ENCODE results near the gene SRRM3.
"Not testable (repeated sequence)": the region's sequence is repeated elsewhere in the genome, so short reads cannot be mapped to it uniquely, and the experiment has no call there.

SRRM3 gene

DNA sequence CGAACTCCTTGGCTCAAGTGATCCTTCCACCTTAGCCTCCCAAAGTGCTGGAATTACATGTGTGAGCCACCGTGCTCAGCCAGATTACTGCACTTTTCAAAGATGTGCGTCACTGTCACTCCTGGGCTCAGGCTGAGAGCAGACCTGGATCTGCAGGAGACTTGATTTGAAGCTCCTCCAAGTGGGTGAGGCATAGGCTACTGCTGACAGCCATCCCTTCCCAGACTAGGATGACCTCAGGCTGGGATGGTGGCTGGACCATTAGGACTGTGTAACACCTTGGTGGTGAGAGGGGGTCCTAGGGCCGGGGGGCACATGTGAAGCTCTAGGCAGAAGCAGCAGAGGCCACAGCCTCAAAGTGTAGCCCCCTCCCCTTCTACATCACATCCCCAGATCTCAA lies 8.2 kb upstream of the SRRM3 start:
- DNase-seq: no peak

DNA sequence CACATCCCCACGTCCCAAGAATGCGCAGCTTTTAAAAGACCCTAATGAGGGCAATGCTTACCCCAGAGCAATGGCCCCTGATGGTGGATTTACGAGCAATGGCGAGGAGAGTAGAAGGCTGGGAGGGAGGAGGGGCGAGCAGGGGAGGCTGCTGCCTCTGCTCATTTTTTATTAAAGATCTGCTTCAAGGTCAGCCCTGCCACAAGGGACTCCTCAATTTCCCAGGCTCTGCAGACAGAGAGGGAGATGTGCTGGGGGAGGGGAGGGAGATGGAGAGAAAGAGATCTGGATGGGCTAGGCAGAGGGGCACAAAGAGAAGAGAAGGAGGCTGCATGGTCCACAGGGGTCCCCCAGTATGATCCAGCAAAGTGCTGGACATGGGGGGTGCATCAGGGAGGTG lies 7.8 kb upstream of the SRRM3 start:
- no peak for DNase-seq

DNA sequence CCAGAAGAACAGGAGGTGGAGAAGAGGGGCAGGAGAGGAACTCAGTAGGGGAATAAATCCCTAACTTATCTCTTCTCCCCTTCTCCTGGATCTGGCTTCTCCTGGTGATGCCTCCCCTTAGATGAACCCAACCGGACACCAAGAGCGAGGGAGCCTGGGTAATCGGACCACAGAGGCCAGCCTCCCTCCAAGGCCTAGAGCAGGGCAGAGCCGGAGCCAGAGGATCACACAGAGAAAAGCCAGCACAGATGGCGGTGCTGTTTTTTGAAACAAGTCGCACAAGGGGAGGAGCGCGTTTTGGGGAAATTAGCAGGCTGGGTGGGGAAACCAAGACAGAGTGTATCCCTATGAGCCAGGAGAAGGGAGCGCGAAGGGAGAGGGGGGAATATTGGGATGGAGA lies 4.9 kb upstream of the SRRM3 start:
- no peak for DNase-seq

DNA sequence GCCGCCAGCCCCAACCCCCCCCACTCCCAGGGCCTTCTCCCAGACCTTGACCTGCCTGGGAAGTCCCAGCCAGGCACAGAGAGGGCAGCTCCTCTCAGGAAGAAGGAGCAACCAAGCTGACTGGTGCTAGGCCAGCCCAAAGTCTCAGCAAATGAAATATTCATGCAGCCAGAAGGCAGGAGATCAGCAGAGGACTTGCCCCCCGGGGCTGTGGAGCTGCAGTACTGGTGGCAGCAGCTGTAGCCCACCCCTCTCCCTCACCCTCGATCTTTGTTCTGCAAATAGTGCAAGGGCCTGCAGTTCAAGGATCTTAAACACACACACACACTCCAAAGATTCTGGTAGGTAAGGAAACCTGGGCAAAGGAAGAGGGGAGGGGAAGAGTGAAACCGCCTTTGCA lies 3.5 kb upstream of the SRRM3 start:
- DNase-seq: no peak

DNA sequence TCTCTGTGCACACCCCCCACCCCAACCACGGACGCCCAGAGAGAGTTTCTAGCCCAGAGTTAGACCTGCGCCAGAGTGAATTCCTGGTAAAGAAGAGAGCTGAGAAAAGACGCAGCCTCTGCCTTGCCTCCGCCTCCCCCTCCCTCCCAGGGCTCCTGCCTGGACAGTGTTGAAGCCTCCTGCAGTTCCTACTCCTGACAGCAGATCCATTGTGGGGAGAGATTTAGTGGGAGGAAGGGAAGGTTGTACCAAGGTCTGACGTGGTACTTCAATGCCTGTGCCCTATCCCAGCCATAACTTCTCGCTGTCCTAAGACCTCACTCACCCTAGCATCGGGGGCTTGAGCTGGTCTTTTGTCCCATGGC lies 952 bp downstream of the SRRM3 start:
- DNase-seq: no peak

DNA sequence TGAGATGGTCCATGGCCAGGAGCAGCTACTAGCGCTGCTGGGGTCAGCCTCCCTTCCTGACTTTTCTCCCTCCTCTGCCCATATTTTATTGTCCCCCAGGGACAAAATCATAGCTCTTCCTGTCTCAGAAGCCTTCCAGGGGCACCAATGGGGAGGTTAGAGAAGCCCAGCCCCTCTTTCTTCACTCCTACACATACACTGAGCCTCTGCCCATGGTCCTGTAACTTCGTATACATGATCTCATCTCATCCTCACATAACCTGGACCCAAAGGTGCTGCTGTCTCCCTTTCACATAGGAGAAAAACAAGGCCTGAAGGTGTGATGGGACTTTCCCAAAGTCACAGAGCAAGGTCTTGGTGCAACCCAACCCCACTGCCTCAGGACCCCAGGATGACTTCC lies 2.5 kb downstream of the SRRM3 start:
- DNase-seq: no peak

DNA sequence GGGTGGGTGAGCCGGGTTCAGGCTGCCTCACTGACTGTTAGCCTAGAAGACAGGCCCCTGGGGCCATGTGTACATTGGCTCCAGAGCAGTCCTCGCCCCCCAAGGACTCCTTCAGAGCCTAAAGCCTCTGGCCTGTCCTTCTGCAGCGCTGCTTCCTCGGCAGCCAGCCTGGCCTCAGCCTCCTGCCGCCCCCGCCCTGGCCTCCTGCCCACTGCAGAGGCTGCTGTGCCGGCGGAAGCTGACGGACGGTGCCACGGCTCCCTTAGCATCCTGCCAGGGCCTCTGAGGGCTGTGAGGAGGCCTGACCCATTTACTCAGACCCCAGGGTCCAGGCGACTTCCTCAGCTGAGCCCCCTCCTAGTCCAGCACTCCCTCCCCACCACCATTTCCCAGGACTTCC lies 4.9 kb downstream of the SRRM3 start:
- DNase-seq: no peak

DNA sequence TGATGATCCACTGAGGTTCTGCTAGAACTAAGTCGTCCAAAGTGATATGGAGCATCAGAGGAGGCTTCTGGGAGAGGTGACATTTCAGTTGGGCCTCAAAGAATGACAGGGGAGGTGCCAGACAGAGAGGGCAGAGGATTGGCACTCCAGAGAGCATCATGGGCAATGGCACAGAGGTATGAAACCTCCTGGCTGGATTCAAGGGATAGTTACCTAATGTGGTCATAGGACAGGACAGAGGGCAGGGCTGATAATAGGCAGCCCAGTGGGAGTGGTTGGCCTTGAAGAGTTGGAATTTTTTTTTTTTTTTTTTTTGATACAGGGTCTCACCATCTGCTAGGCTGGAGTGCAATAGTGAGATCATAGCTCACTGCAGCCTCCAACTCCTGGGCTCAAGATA lies 7.6 kb downstream of the SRRM3 start:
- DNase-seq: no peak

DNA sequence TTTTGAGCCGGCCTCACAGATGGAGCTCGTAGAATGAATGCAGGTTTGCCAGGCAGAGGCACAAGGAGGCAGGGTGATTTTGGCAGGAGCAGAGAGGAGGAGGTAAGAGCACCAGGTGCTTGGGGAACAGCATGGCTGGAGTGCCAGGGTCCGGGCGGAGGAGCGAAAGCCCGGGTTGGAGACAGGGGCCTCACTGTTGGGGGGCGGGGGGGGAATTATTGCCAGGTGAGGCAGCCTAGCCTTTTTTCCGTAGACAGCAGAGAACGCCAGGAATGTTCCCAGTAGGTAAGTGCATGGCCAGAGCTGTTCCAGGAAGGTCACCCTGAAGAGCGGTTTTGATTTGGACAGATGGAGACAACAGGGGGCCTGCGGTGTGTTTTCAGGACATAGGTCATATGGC lies 9.5 kb downstream of the SRRM3 start:
- no peak for DNase-seq

DNA sequence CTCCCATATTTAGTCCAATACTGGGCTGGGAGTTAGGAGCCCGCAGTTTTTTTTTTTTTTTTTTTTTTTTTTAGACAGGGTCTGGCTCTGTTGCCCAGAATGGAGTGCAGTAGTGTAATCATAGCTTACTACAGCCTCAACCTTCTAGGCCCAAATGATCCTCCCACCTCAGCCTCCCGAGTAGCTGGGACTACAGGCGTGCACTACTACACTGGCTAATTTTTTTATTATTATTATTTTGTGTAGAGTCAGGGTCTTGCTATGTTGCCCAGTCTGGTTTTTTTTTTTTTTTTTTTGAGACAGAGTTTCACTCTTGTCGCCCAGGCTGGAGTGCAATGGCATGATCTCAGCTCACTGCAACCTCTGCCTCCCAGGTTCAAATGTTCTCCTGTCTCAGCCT lies 13.7 kb downstream of the SRRM3 start:
- DNase-seq: not testable (repeated sequence)

DNA sequence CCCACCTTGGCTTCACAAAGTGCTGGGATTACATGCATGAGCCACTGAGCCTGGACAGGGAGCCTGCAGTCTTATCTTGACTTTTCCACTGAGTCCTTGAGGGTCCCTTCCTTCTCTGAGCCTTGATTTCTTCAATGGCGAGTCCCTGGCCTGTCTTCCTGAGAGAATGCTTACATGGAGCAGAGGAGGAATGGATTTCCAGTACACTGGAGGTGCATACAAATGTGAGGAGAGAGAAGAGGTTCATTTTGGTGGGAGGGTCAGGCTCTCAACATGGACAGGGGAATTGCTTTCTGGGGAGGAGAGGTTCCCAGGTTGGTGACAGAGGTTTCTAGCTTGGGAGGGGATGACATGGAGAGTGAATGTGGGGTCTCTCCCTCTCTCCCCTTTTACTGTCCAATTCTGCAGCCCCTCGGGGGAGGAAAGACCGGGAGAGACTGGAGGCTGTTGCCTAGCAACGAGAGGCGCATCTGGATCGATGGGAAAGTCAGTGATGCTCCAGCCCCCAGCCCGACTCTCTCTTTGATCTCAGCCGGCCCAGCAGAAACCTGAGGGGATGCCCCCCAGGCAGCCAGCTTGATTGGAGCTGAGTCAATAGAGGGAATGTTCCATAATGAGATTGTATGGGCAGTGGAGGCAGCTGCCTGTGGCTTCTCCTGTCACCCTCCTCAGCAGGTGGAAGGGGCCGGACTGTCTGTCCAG lies 14.8 kb downstream of the SRRM3 start:
- no peak for DNase-seq

DNA sequence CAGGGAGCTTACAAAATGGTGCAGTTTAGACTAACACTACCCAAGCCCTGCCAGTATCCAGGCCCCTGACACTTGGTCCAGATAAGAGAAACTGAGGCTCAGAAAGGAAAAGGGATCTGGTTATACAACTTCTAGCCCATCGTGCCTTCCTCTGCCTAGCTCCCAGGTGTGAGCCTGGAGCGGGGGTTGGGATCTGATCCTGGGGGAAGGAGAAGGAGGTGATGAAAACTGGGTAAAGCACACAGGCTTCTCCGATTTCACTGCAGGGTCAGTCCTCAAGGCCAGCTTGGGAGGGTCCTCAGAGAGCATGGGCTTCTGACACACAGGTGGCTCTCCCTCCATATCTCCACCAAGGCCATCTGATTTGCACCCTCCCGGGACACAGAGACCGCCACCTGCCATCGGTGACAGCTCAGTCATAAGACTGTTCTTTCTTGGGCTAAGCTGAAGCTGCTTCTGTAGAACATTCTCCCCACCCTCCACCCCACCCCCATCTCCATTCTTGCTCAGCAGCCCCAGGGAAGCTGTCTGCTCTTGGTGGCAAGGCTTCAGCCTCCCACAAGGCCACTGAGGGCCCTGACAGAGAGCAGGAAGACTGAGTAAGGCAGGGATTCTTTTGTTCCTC lies 16.4 kb downstream of the SRRM3 start:
- no peak for DNase-seq

DNA sequence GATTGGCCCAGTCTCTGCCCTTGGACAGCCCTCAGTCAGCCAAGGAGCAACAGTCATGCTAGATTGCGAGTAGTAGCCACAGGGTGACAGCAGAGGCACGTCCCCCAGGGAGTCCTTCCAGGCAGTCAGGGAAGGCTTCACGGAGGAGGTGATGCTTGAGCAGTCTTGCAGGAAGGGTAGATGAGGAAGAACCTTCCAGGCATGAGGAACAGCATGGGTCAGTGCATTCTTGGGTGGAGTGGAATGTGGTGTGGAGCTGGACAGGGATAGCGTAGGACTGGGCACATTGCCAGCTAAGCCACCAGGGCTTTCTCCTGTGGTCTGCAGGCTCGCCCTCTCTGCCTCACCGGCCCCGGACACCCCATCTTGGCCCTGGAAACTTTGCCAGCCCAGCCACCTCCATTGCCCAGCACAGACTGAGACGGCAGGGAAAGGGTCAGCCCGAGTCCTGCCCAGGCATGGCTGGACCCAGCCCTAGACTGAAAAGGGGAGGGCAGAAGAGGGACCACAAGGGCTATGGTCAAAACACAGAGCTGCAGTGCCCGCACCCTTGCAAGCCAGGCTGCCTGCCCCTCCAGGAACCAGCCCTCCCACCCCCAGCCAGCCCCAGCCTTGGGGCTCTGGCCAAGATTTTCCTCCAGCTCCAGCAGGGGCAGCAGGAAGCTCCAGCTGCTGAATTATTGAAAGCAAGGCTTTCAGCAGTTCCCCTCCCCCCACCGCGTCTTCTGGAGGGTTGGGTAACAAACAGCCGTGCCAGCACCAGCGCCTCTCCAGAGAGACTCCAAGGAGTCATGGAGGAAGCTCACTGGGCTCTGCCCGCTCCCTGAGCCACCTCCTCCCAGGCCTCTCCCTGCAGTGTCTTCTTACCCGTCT lies 18.7 kb downstream of the SRRM3 start:
- DNase-seq: no peak

DNA sequence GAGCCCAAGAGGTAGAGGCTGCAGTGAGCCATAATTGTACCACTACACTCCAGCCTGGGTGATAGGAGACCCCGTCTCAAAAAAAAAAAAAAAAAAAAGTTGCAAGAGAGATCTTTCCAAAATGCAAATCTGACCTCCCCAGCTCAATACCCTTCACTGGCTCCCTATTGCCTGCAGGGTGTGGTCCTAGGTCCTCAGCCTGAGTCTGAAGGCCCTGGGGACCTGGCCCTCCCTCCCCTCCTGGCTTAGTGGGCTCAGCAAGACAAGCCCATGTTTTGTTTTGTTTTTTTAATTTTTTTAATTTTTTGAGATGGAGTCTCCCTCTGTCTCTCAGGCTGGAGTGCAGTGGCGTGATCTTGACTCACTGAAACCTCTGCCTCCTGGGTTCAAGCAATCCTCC lies 20.6 kb downstream of the SRRM3 start:
- no peak for DNase-seq

DNA sequence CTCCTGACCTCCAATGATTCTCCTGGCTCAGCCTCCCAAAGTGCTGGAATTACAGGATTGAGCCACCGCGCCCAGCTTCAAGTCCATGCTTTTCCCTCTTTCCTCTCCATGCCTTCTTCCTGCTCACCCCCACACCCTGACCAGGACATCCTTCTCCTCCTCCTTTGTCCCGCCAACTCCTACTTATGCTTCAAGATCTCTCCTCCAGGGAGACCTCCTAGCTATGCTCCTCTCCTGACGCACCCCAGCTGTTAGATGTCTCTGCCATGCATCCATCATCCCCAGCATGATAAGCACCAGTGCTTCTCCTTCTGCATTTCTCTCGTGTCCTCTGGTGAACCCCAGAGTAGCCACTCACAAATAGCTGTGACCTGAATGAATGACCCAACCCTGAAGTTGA lies 21.1 kb downstream of the SRRM3 start:
- DNase-seq: no peak

DNA sequence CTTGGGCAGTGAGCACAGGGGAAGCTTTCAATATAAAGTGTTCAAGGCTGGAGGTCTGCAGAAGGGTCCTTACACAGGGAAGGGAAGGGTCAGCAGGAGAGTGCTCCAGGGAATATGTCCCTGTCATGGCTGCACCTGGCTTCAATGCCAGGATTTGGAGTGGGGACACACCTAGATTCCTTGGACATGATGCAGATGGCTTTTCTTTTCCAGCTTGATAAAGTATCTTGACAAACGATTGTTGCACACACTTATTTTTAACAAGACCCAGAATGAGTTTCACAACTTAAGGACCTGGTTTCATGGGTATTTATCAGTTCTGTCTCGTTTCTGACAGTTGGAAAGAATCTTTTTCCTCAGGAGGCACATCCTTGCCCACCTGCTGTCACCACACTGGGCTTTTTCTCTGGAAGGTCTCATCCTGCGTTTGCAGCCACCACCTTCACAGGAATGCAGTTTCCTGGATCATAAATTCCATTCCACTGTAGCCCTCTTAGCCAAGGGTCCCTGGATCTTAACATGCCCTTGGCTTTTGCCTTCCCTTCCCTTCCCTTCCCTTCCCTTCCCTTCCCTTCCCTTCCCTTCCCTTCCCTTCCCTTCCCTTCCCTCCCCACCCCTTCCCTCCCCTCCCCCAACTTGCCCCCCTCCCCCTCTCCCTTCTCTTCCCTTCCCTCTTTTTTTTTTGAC lies 21.7 kb downstream of the SRRM3 start:
- DNase-seq: no peak

DNA sequence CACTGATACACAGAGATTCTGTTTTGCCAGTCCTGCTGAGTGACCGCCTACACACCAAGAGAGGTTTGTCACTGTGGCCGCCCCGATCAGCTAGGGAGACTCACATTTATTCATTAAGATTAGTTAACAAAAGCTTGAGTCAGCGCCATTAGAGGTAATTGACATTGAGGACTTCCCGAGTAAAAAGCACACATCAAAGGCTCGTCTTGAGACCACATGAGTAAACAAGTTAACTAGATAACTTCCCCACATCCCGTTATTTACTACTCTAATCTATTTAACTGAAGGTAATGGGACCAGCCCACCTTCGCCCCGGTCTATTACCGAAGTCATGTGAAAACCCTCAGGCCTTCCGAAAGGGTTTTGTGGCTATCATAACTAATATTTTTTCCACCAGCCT lies 23.0 kb downstream of the SRRM3 start:
- no peak for DNase-seq

DNA sequence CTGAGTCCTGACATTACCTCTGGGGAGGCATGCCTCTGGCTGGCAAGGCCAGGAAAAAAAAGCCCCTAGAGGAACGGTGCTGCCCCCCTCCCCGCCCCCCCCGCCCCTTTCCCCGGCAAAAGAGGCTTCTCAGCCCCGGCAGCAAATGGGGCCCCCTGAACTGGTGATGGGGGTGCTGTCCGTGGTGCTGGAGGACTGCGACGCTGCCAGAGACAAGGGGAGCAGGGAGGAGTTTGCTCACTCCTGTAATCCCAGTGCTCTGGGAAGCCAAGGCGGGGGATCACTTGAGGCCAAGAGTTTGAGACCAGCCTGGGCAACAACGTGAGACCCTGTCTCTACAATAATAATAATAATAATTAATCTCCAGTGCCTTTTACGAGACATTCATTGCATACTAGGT lies 23.7 kb downstream of the SRRM3 start:
- DNase-seq: peak; percentile 25

DNA sequence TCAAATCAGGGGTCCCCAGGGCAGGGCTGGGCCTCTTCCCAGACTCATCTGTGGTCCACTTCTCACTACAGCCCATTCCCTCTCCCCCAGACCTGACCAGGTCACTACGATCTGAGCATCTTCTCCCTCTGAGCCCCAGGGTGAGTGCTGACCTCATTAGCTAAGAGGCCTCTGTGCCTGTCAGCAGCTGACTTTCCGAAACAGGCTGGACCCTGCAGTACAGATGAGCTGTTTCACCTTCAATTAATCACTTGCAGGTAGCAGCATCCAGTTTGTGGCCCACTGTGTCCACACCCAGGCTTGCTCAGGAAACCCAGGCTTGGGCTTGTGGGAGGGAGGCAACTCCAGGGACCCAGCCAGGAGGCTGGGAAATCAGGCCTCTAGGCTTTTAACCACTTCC lies 24.3 kb downstream of the SRRM3 start:
- DNase-seq: no peak

DNA sequence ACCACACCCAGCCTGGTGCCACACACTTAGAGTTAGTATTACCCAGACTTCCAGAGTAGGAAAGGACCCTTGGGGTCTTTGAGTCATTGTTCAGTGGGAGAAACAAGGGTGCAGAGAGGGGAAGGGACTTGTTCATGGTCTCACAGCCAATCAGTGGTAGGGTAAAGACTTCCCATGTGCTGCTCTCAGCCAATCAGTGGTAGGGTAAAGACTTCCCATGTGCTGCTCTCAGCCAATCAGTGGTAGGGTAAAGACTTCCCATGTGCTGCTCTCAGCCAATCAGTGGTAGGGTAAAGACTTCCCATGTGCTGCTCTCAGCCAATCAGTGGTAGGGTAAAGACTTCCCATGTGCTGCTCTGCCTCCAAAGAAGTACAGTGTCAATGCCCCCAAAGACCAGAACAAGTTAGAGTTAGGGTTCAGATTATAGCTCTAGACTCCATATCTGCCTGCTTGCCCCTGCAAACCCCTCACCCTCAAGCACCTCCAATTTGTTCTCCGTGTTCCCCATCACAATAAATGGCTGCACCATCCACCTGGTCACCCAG lies 25.3 kb downstream of the SRRM3 start:
- DNase-seq: not testable (repeated sequence)

DNA sequence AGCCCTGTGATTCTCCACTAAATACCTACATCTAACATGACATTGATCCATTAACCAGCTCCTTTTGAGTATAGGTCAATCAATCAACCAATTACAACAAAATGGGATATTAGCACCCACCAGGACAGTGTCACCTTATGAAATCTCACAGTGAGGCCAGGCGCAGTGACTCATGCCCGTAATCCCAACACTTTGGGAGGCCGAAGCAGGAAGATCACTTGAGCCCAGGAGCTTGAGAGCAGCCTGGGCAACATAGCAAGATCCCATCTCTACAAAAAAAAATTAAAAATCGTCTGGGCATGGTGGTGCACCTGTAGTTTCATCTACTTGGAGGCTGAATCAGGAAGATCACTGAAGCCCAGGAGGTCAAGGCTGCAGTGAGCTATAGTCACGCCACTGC lies 28.5 kb downstream of the SRRM3 start:
- no peak for DNase-seq

DNA sequence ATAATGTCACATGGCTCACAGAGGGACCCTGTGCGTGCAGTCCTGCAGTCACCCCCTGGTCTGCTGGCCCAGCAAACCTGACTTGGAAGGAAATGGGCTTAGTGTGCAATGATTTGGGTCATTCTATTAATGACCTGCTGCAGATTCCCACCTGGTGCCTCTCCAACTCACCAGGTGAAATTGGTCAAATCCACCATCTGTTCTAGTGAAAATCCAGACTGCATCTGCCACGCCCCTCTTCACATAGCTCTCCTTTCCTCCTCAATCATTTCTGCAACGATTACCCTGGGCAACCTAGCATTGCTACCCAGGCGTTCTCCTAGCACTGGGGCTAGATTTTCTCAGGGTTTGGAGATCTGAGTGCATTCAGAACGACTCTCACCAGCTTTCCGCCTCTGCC lies 29.4 kb downstream of the SRRM3 start:
- DNase-seq: no peak

DNA sequence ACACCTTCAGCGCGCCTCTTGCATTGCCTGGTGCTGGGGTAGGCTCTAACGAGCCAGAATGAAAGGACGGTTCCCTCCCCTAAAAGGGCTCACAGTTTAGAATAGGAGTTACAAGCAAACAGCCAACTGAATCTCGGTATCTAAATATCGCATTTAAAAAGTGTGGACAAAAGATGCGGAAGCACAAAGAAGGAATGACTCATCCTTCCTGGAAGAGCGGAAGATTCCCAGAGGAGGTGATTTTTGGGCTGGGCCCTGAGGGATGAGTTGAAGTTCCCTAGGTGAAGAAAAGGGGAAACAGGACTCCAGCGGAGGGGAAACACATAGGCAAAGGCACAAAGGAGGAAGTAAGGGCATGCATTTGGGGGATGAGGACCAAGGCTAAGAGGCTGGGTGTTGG lies 29.9 kb downstream of the SRRM3 start:
- DNase-seq: no peak

Data from CD4-positive, alpha-beta T cell treated with Interleukin-17A for 4 hours (primary cell).